ENCODE data around the gene CFL2. TPM values are rescaled to one million over a fixed set of nuclear protein-coding genes. Genes with fewer than 3 reads are reported as not detected.

CFL2 gene
- polyA plus RNA-seq, 1 donor from 2014 or later, result 9.3 TPM

- Mint-ChIP-seq H3K9me3 (no peaks in the 10 kb centered on the region), H3K27ac (no peak overlapping the region), H3K36me3 (no peaks in the 10 kb centered on the region), H3K4me1 (no peaks in the 10 kb centered on the region), H3K4me3 (no peak overlapping the region), H3K27me3 (no peaks in the 10 kb centered on the region)
Measured at GRCh38 chr14:34668111-34668510, 46.3 kb downstream of the CFL2 start.

- peaks cover 2% of the 10 kb centered on the region for H3K27me3 Mint-ChIP-seq
- no peak overlapping the region for H3K27ac Mint-ChIP-seq
- H3K9me3 Mint-ChIP-seq, result peaks cover 0 to 1% (median 0%) of the 10 kb centered on the region in 3 donors
Measured at GRCh38 chr14:34667007-34667406, 47.4 kb downstream of the CFL2 start.

GRCh38 chr14:34665785-34666435, 48.5 kb downstream of the CFL2 start:
- peaks cover 1 to 3% (median 2%) of the 10 kb centered on the region in 3 donors for H3K9me3 Mint-ChIP-seq
- no peaks in the 10 kb centered on the region for H3K4me1 Mint-ChIP-seq
- H3K4me3 Mint-ChIP-seq, result no peak overlapping the region
- no peak overlapping the region for H3K27ac Mint-ChIP-seq
- H3K27me3 Mint-ChIP-seq, result peaks cover 2% of the 10 kb centered on the region
- no peaks in the 10 kb centered on the region for H3K36me3 Mint-ChIP-seq

More at GRCh38 chr14:34667007-34667406, 47.4 kb downstream of the CFL2 start:
- no peaks in the 10 kb centered on the region for H3K36me3 Mint-ChIP-seq
- H3K4me3 Mint-ChIP-seq, result no peak overlapping the region
- H3K4me1 Mint-ChIP-seq, result no peaks in the 10 kb centered on the region

- Mint-ChIP-seq H3K36me3 (no peaks in the 10 kb centered on the region), H3K27me3 (peaks cover 2% of the 10 kb centered on the region), H3K4me3 (no peak overlapping the region), H3K4me1 (no peaks in the 10 kb centered on the region), H3K27ac (no peak overlapping the region), H3K9me3 (peaks cover 1 to 10% (median 6%) of the 10 kb centered on the region in 3 donors)
Measured at GRCh38 chr14:34662561-34663088, 51.8 kb downstream of the CFL2 start.

- peaks cover 3% of the 10 kb centered on the region for H3K27me3 Mint-ChIP-seq
Measured at GRCh38 chr14:34660796-34661195, 53.6 kb downstream of the CFL2 start.

More at GRCh38 chr14:34660796-34661195, 53.6 kb downstream of the CFL2 start:
- no peaks in the 10 kb centered on the region for H3K4me1 Mint-ChIP-seq
- peaks cover 1 to 10% (median 6%) of the 10 kb centered on the region in 3 donors for H3K9me3 Mint-ChIP-seq
- H3K36me3 Mint-ChIP-seq, result no peaks in the 10 kb centered on the region
- no peak overlapping the region for H3K27ac Mint-ChIP-seq
- no peak overlapping the region for H3K4me3 Mint-ChIP-seq

Other genes starting within 250 kb of the CFL2 start
- 107 TPM for gene EAPP, start 174.9 kb downstream of the CFL2 start, polyA plus RNA-seq
- 122 TPM for gene SNX6, start 84.4 kb downstream of the CFL2 start, polyA plus RNA-seq
- gene BAZ1A, start 160.8 kb upstream of the CFL2 start, polyA plus RNA-seq, result 20.6 TPM